PC-3 (cell line): Measurements from ENCODE around the gene GPHA2. TPM values are rescaled to one million over a fixed set of nuclear protein-coding genes. Genes with fewer than 3 reads are reported as not detected.

Experiments
- ATAC-seq: fragments of 200-7000 bp; cut with Tn5 transposase; 2 replicates; pipeline ENCODE4 v1.9.1; 2020; ENCODE audit warnings: mild to moderate bottlenecking, moderate library complexity
- BruUV-seq: library from RNA; stranded (reverse); fragments of 400-500 nt; replicated peaks from 2 replicates; lab custom pipeline; 2021; lab: Mats Ljungman, UMichigan
- CTCF ChIA-PET: fragments of 300-600 bp; sonication (Branson Sonifier 250); formaldehyde crosslinking; loops from one replicate; lab custom pipeline; 2022; ENCODE audit warnings: antibody characterized with exemption; lab: Charles Lee
- POLR2A ChIA-PET: fragments of 300-600 bp; sonication (Branson Sonifier 250); formaldehyde crosslinking; loops from one replicate; lab custom pipeline; 2022; ENCODE audit warnings: antibody characterized with exemption; ENCODE audit not compliant: unreplicated experiment; lab: Charles Lee
- DNase-seq: peaks from one replicate; pipeline ENCODE4 v3.0.0-alpha.2; 2015
- H2AFZ ChIP-seq: fragments of 300-600 bp; sonication (generic); 2 replicates; pipeline ENCODE4 v1.6.0; 2016; ENCODE audit warnings: antibody characterized with exemption, low read length
- H3F3A ChIP-seq: fragments of 300-600 bp; sonication (generic); one replicate; pipeline ENCODE4 v1.6.0; 2017; ENCODE audit warnings: antibody characterized with exemption, low read length, control low read depth, mild to moderate bottlenecking; ENCODE audit not compliant: unreplicated experiment
- H3K27ac ChIP-seq: fragments of 300-600 bp; sonication (generic); 2 replicates; pipeline ENCODE4 v1.5.1; 2016; ENCODE audit warnings: mild to moderate bottlenecking, low read length
- H3K27me3 ChIP-seq: fragments of 300-600 bp; sonication (generic); 2 replicates; pipeline ENCODE4 v1.6.1; 2016; ENCODE audit warnings: low read length, mixed read lengths
- H3K36me3 ChIP-seq: fragments of 300-600 bp; sonication (generic); 2 replicates; pipeline ENCODE4 v1.6.1; 2016; ENCODE audit warnings: low read depth, mixed run types, low read length, mixed read lengths
- H3K4me1 ChIP-seq: fragments of 300-600 bp; sonication (generic); 2 replicates; pipeline ENCODE4 v1.5.1; 2016; ENCODE audit warnings: low read length; ENCODE audit not compliant: insufficient read depth
- H3K4me2 ChIP-seq: fragments of 300-600 bp; sonication (generic); 2 replicates; pipeline ENCODE4 v1.6.0; 2016; ENCODE audit warnings: low read length
- H3K4me3 ChIP-seq: fragments of 300-600 bp; sonication (generic); 2 replicates; pipeline ENCODE4 v1.5.1; 2016; ENCODE audit warnings: mild to moderate bottlenecking, low read length, mixed read lengths
- H3K79me2 ChIP-seq: fragments of 300-600 bp; sonication (generic); 2 replicates; pipeline ENCODE4 v1.6.1; 2017; ENCODE audit warnings: low read length, mixed read lengths
- H3K9ac ChIP-seq: fragments of 300-600 bp; sonication (generic); 2 replicates; pipeline ENCODE4 v1.6.0; 2016; ENCODE audit warnings: mild to moderate bottlenecking, low read length
- H3K9me2 ChIP-seq: fragments of 300-600 bp; sonication (generic); replicated peaks from 2 replicates; pipeline ENCODE4 v1.6.1; 2016; ENCODE audit warnings: mixed run types, low read length, mixed read lengths
- H3K9me3 ChIP-seq: fragments of 300-600 bp; sonication (generic); 2 replicates; pipeline ENCODE4 v1.6.1; 2016; ENCODE audit warnings: low read length, mixed read lengths
- H4K20me1 ChIP-seq: fragments of 300-600 bp; sonication (generic); 2 replicates; pipeline ENCODE4 v1.6.1; 2016; ENCODE audit warnings: low read length, mixed read lengths
- CTCF ChIP-seq: fragments of 300-600 bp; sonication (generic); conservative IDR thresholded peaks from 2 replicates; pipeline ENCODE4 v1.5.1; 2017; ENCODE audit warnings: antibody characterized with exemption, low read depth, mild to moderate bottlenecking, low read length
- EZH2 ChIP-seq: fragments of 300-600 bp; sonication (generic); IDR thresholded peaks from one replicate; pipeline ENCODE4 v1.6.1; 2017; ENCODE audit warnings: antibody characterized with exemption, mild to moderate bottlenecking, low read length; ENCODE audit not compliant: unreplicated experiment
- EZH2phosphoT487 ChIP-seq: fragments of 300-600 bp; sonication (generic); IDR thresholded peaks from 2 replicates; pipeline ENCODE4 v1.6.1; 2018; ENCODE audit warnings: mild to moderate bottlenecking, antibody characterized with exemption, low read length, borderline replicate concordance
- intact Hi-C: fragments of 100-400 bp; cut with micrococcal nuclease; formaldehyde crosslinking; loops from 2 replicates; pipeline ENCODE4 v1.9.0; 2023
- total RNA-seq: library from RNA; depleted of rRNA; stranded (reverse); fragments of >200 nt; gene quantifications from 2 replicates; pipeline ENCODE4 v1.2.3, GENCODE V29; 2014

GPHA2 gene
- total RNA-seq, 1 experiment from 2014 or later: not detected

- Histone ChIP-seq H3K9ac (no peak overlapping the region), H3K27ac (no peak overlapping the region), H3F3A (no peaks in the 10 kb centered on the region), H3K27me3 (no peaks in the 10 kb centered on the region), H3K79me2 (peaks cover 19% of the 10 kb centered on the region), H4K20me1 (no peaks in the 10 kb centered on the region), H3K4me1 (peaks cover 7% of the 10 kb centered on the region; the same call in 1 of the 2 replicates), H3K9me3 (no peaks in the 10 kb centered on the region), H3K4me3 (no peak overlapping the region), H2AFZ (no peak overlapping the region), H3K9me2 (no peaks in the 10 kb centered on the region), H3K36me3 (peaks cover 13% of the 10 kb centered on the region; the same call in 1 of the 2 replicates), H3K4me2 (no peak overlapping the region)
- no peak for ATAC-seq
- POLR2A ChIA-PET: no interaction called here
- BruUV-seq: no TSS peak
- DNase-seq: no peak
- TF ChIP-seq CTCF: no peak
- CTCF ChIA-PET: no interaction called here
- intact Hi-C loops: no loop called here
Observed at GRCh38 chr11:64911689-64912088, 24.0 kb downstream of the GPHA2 start.

- peaks cover 13% of the 10 kb centered on the region for H3K79me2 ChIP-seq
- H3K9me2 ChIP-seq: no peaks in the 10 kb centered on the region
- no peak for TF ChIP-seq CTCF
- no peak for TF ChIP-seq EZH2
- TF ChIP-seq EZH2phosphoT487: no peak
- ChIA-PET CTCF (no interaction called here), POLR2A (no interaction called here)
- peaks cover 7% of the 10 kb centered on the region; the same call in 1 of the 2 replicates for H3K4me1 ChIP-seq
- H3K9ac ChIP-seq: no peak overlapping the region
- DNase-seq (no peak), ATAC-seq (no peak)
- no TSS peak for BruUV-seq
- H3F3A ChIP-seq: no peaks in the 10 kb centered on the region
- no peak overlapping the region for H3K4me3 ChIP-seq
- no peaks in the 10 kb centered on the region for H4K20me1 ChIP-seq
- no peaks in the 10 kb centered on the region for H3K27me3 ChIP-seq
- H3K9me3 ChIP-seq: no peaks in the 10 kb centered on the region
- H2AFZ ChIP-seq: no peak overlapping the region
- no peak overlapping the region for H3K27ac ChIP-seq
- peaks cover 15% of the 10 kb centered on the region; the same call in 1 of the 2 replicates for H3K36me3 ChIP-seq
- intact Hi-C loops: no loop called here
- H3K4me2 ChIP-seq: no peak overlapping the region
Observed at GRCh38 chr11:64911142-64911541, 24.6 kb downstream of the GPHA2 start.

GRCh38 chr11:64910451-64911093 lies 25.1 kb downstream of the GPHA2 start:
- Histone ChIP-seq H3K9me2 (no peaks in the 10 kb centered on the region), H3K36me3 (peaks cover 19% of the 10 kb centered on the region; the same call in 1 of the 2 replicates), H3K9ac (no peak overlapping the region), H3K79me2 (peaks cover 7% of the 10 kb centered on the region), H3K9me3 (no peaks in the 10 kb centered on the region), H3K27ac (no peak overlapping the region), H4K20me1 (no peaks in the 10 kb centered on the region), H3K27me3 (no peaks in the 10 kb centered on the region), H3K4me1 (peaks cover under 1% of the 10 kb centered on the region; the same call in 1 of the 2 replicates), H3K4me3 (no peak overlapping the region), H3F3A (no peaks in the 10 kb centered on the region), H2AFZ (no peak overlapping the region), H3K4me2 (no peak overlapping the region)
- ATAC-seq: no peak
- intact Hi-C loops: no loop called here
- no peak for DNase-seq
- ChIA-PET CTCF (no interaction called here), POLR2A (no interaction called here)
- BruUV-seq: no TSS peak
- TF ChIP-seq CTCF (no peak), EZH2 (no peak), EZH2phosphoT487 (no peak)
